GM21360 (cell line): ENCODE results near the gene PDE6G.
"Not testable (repeated sequence)": the region's sequence is repeated elsewhere in the genome, so short reads cannot be mapped to it uniquely, and the experiment has no call there.

Experiments used
- ATAC-seq: cut with Tn5 transposase; IDR thresholded peaks from one replicate; pipeline ENCODE4 v1.9.1; 2021; ENCODE audit warnings: mild to moderate bottlenecking, moderate library complexity; ENCODE audit not compliant: unreplicated experiment

Gene PDE6G

GRCh38 chr17:81635973-81636504 lies 20.3 kb downstream of the PDE6G start:
- no peak for ATAC-seq

- no peak for ATAC-seq
Observed at GRCh38 chr17:81635431-81635830, 20.9 kb downstream of the PDE6G start.

- no peak for ATAC-seq
Observed at GRCh38 chr17:81631482-81631881, 24.9 kb downstream of the PDE6G start.

GRCh38 chr17:81630274-81630673 lies 26.1 kb downstream of the PDE6G start:
- no peak for ATAC-seq

GRCh38 chr17:81621494-81622130 lies 34.7 kb downstream of the PDE6G start:
- ATAC-seq = no peak

- not testable (repeated sequence) for ATAC-seq
Observed at GRCh38 chr17:81618307-81618706, 38.0 kb downstream of the PDE6G start.

GRCh38 chr17:81616877-81617276 lies 39.5 kb downstream of the PDE6G start:
- ATAC-seq = no peak

- no peak for ATAC-seq
Observed at GRCh38 chr17:81615401-81615930, 40.9 kb downstream of the PDE6G start.

GRCh38 chr17:81612172-81612970 lies 44.0 kb downstream of the PDE6G start:
- ATAC-seq = no peak

- no peak for ATAC-seq
Observed at GRCh38 chr17:81609541-81610311, 46.6 kb downstream of the PDE6G start.

GRCh38 chr17:81608605-81609004 lies 47.7 kb downstream of the PDE6G start:
- ATAC-seq = no peak

GRCh38 chr17:81608082-81608481 lies 48.3 kb downstream of the PDE6G start:
- no peak for ATAC-seq

- ATAC-seq = no peak
Observed at GRCh38 chr17:81607431-81607830, 48.9 kb downstream of the PDE6G start.

- ATAC-seq = no peak
Observed at GRCh38 chr17:81603846-81604610, 52.3 kb downstream of the PDE6G start.

- ATAC-seq = no peak
Observed at GRCh38 chr17:81601525-81602120, 54.7 kb downstream of the PDE6G start.
